ENCODE measurements around the gene NOS1. TPM values are rescaled to one million over a fixed set of nuclear protein-coding genes. Genes with fewer than 3 reads are reported as not detected.

NOS1 gene
- total RNA-seq, 1 donor from 2014 or later: 0.15 TPM

GRCh38 chr12:117292688-117293087 lies 68.7 kb downstream of the NOS1 start:
- intact Hi-C loops (cut with micrococcal nuclease): no loop called here
- ATAC-seq (no peak), DNase-seq (no peak)

DNA sequence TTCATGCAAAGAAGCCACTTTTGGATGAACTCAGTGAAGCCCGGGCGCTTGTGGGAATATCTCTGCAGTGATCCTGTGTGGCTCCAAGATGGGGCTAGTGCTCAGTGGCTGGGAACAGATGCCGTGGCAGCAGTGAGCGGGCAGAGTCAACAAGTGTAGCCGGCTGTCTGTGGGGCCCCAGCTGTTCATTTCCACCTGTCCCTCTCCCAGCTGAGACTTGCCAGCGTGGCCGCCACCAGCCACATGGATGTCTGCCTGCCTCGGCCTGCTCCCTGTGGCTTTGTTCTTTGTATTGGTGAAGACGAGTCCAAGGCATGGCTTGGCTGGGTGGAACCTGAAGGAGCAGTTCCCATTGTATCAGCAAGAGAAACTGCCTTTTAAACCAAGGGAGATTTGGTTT lies 77.3 kb downstream of the NOS1 start:
- DNase-seq: no peak
- ATAC-seq: no peak
- intact Hi-C loops (cut with micrococcal nuclease): no loop called here

DNA sequence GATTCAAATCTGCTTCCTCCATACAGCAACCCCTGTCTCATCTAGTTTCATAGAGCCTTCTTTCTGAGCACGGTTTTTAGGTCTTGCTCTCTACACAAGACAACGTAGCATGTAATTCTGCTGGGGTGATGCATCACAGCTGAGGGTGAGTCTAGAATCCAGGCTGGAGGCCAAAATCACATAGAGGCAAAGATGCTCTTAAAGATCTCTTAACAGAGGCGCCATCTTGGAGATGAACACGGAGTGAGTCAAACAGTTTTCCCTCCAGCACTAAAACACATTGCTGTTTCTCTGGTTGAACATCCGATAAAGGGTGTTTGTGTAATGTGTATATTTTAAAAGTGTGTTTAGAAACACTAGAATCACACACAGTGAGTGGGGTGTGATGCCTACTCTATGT lies 78.9 kb downstream of the NOS1 start:
- DNase-seq (no peak), ATAC-seq (no peak)

GRCh38 chr12:117280019-117280680 lies 81.3 kb downstream of the NOS1 start:
- intact Hi-C loops (cut with micrococcal nuclease): no loop called here
- no peak for ATAC-seq
- DNase-seq: no peak

More for the DNA sequence above, 78.9 kb downstream of the NOS1 start:
- intact Hi-C loops (cut with micrococcal nuclease): no loop called here

DNA sequence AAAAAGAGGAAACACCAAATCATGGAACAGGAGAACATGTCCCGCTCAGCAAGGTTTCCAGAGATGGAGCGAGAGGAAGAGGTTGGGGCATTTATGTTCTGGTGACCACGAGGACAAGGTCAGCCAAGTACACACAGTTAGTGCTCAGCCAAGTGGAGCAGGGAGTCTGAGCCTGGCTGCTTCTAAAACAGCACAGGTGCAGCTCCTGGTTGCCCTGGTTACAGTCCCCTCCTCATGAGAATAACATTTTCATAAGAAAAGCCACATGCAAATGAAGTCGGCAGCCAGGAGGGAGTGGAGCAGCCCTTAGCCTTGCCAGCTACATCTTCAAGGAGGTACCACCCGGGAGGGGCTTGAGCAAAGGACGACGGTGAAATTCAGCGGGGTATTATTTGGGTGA lies 81.8 kb downstream of the NOS1 start:
- ATAC-seq: no peak
- intact Hi-C loops (cut with micrococcal nuclease): no loop called here

DNA sequence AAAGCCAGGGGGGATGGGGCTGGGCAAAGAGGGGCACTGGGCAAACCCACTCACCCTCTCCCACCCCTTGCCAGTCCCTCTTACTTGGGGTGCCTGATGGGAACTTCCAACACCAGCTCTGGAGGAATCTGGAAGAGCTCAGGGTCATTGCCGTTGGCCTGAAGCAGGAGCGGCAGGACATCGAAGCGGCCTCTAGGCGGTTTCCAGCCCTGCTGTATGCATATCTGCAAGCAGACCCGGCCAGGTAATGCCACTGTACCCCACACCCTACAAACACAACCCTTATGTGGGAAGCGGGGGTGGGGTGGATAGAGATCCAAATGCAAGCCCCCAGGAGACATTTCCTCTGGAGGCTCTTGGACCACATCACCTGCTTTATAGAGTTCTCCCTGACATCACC lies 83.6 kb downstream of the NOS1 start:
- intact Hi-C loops (cut with micrococcal nuclease): no loop called here
- DNase-seq: no peak
- ATAC-seq: no peak

More for the DNA sequence above, 81.8 kb downstream of the NOS1 start:
- no peak for DNase-seq

GRCh38 chr12:117273091-117273490 lies 88.3 kb downstream of the NOS1 start:
- intact Hi-C loops (cut with micrococcal nuclease): no loop called here
- ATAC-seq (peak; percentile 90), DNase-seq (no peak)

DNA sequence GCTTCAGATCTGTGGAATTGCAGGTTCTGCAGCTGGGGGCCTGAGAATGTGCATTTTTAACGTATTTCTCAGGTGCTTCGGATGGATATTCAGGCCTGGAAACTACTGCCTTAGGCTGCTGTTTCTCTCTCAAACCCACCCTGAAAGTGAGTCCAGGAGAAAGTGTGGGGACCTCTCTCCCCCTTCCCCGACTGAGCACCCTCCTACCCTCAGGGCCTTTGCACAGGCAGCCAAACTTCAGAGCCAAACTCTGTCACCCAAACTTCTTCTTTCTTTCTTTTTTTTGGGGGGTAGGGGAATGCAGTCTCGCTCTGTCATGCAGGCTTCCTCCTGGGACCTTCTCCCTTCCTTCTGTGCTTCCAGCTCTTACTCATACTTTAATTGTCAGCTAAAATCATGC lies 88.7 kb downstream of the NOS1 start:
- ATAC-seq (no peak), DNase-seq (no peak)
- intact Hi-C loops (cut with micrococcal nuclease): no loop called here

- intact Hi-C loops (cut with micrococcal nuclease): no loop called here
- DNase-seq (no peak), ATAC-seq (no peak)
These were observed 98.7 kb downstream of the NOS1 start for GRCh38 chr12:117262749-117263148.

DNA sequence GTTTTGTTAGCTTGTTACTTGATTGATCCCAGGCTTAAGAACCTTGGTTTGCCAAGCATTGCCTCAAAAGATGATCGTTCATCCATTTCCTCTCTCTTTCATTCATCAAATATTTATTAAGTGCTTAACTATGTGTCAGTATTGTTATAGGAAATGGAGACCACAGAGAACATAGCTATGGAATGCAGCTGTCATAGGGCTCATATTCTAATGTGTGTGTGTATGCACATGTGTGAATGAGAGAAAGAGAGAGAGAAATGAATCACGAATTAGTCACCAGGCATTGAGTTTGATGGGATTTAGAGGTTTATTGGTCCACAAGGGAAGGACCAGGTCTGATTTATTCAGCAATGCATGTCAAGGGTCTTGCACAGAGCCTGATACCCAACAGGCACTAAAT lies 100.2 kb downstream of the NOS1 start:
- ATAC-seq (no peak), DNase-seq (no peak)
- intact Hi-C loops (cut with micrococcal nuclease): no loop called here

GRCh38 chr12:117255386-117255785 lies 106.0 kb downstream of the NOS1 start:
- intact Hi-C loops (cut with micrococcal nuclease): no loop called here
- no peak for ATAC-seq
- DNase-seq: no peak

- intact Hi-C loops (cut with micrococcal nuclease): no loop called here
- no peak for ATAC-seq
- no peak for DNase-seq
These were observed 117.9 kb downstream of the NOS1 start for GRCh38 chr12:117243488-117243887.

- ATAC-seq (peak; percentile 43), DNase-seq (no peak)
- intact Hi-C loops (cut with micrococcal nuclease): no loop called here
These were observed 119.7 kb downstream of the NOS1 start for GRCh38 chr12:117241697-117242096.

DNA sequence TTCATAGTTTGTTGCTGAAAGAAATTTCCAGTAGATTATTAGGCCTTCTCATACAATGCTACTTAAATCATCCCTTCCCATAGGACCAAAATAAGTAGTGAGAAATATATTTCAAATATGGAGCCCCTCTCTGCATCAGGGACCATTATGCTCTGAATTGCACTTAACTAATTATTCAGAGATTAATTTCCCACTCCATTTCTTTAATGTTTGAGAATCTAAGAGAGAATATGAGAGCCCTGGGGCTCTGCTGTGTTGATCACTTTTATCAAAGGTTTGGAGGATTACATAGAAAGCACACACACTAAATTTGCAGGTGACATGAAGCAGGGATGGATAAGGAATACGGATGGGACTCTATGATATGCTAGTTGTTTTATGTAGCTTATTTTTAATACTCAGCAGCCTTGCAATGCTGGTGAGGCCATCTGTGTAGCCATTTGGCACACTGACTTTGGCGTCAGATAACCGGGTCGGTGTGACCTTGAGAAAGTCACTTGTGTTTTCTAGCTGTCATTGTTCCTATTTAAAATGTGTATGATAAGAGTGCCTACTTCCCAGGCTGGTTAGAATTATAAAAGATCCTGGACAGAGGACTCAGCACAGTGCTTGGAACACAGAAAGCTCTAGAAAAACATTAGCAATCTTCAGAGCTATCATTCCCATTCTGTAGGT lies 121.2 kb downstream of the NOS1 start:
- intact Hi-C loops (cut with micrococcal nuclease): no loop called here
- ATAC-seq: peak; percentile 59

GRCh38 chr12:117236456-117237001 lies 124.9 kb downstream of the NOS1 start:
- ATAC-seq: peak; percentile 65
- intact Hi-C loops (cut with micrococcal nuclease): loop anchor here (5.0 to 10.0 kb wide), 2 partner anchors 131 to 598 kb away; no protein-coding TSS in a partner anchor

More for the DNA sequence above, 121.2 kb downstream of the NOS1 start:
- DNase-seq: no peak

DNA sequence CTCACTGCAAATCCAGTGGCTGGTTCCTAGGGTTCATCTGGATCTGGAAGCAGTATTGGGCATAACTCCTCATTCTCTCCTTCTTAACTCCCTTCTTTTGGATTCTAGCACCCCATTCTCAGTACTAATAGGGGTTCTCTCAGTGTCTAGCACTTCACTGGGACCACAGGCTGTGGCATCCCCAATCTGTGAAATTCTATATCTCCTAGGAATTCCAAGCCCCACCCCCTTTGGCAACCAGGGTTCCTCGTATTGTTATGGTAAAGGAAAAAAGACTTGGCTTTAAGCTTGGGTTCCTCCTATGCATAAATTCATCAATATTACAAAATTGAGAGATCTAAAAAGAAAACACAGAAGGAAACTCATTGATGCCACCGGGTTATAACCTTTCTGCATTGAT lies 126.2 kb downstream of the NOS1 start:
- intact Hi-C loops (cut with micrococcal nuclease): loop anchor here (5.0 to 10.0 kb wide), 2 partner anchors 132 to 600 kb away; no protein-coding TSS in a partner anchor
- DNase-seq (no peak), ATAC-seq (no peak)

More at GRCh38 chr12:117236456-117237001, 124.9 kb downstream of the NOS1 start:
- DNase-seq: peak; percentile 89

GRCh38 chr12:117234441-117234840 lies 127.0 kb downstream of the NOS1 start:
- intact Hi-C loops (cut with micrococcal nuclease): loop anchor here (10.0 kb wide), 1 partner anchor 600 kb away; no protein-coding TSS in a partner anchor
- no peak for ATAC-seq

DNA sequence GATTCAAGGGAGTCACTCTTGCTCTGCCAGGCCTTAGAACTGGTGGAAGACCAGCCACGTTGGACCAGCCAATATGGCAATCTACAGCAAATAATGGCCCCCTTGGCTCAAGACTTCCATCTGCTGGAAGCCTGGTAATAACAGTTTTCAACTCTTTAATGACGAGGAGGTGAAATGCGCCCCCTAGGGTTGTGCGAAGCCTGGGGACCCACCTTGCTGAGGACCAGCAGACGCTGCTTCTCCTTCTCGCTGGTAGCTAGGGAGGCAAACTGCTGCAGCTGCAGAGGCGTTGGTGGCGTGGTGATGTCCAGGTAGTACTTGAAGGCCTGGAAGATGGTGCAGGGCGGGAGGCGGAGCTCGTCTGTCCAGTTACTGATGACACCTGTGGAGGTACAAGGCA lies 129.7 kb downstream of the NOS1 start:
- intact Hi-C loops (cut with micrococcal nuclease): loop anchor here (10.0 kb wide), 1 partner anchor 603 kb away; no protein-coding TSS in a partner anchor
- DNase-seq: no peak
- no peak for ATAC-seq

More at GRCh38 chr12:117234441-117234840, 127.0 kb downstream of the NOS1 start:
- no peak for DNase-seq

DNA sequence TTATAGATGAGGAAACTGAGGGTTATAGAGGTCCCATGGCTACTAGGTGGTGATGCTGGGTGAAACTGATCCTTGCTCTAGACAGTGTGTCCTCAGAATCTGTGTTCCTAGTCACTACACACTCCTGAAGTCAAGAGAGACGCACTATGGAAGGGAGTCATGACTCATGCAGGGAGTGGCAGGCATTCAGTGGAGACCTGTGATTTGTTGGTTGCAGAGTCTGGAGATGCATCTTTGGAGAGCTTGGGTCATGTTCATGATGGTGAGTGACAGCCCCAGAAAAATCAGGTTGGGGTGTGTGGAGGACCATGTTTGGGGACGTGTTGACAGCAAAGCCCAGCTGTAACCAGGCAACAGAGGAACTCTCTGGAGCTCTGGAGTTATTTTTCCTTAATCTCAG lies 133.2 kb downstream of the NOS1 start:
- intact Hi-C loops (cut with micrococcal nuclease): no loop called here
- ATAC-seq: no peak

GRCh38 chr12:117227000-117227653 lies 134.3 kb downstream of the NOS1 start:
- no peak for ATAC-seq
- intact Hi-C loops (cut with micrococcal nuclease): no loop called here
- DNase-seq: no peak

More for the DNA sequence above, 133.2 kb downstream of the NOS1 start:
- no peak for DNase-seq
